Trophoblast cell (in vitro differentiated cells and primary cell): ENCODE data around the gene KDM4C.

ENCODE experiments used
- DNase-seq, 2 donors: peaks; one replicate each; pipeline ENCODE4 v3.0.0-alpha.2; 2016
- H2AFZ ChIP-seq: 2 replicates; pipeline ENCODE4 v1.6.1; 2013; ENCODE audit warnings: low read length, moderate library complexity, mild to moderate bottlenecking; ENCODE audit not compliant: insufficient read depth, poor library complexity
- H2AK5ac ChIP-seq: 2 replicates; pipeline ENCODE4 v1.6.1; 2013; ENCODE audit warnings: mild to moderate bottlenecking, low read length
- H2BK120ac ChIP-seq: 2 replicates; pipeline ENCODE4 v1.6.1; 2013; ENCODE audit warnings: low read length, mild to moderate bottlenecking, moderate library complexity; ENCODE audit not compliant: insufficient read depth, poor library complexity
- H2BK12ac ChIP-seq: 2 replicates; pipeline ENCODE4 v1.6.1; 2013; ENCODE audit warnings: mild to moderate bottlenecking, low read length, moderate library complexity
- H2BK5ac ChIP-seq: 2 replicates; pipeline ENCODE4 v1.6.1; 2013; ENCODE audit warnings: low read length, low read depth, moderate library complexity, mild to moderate bottlenecking; ENCODE audit not compliant: poor library complexity
- H3K14ac ChIP-seq: 2 replicates; pipeline ENCODE4 v1.6.1; 2013; ENCODE audit warnings: mild to moderate bottlenecking, low read length
- H3K18ac ChIP-seq: 2 replicates; pipeline ENCODE4 v1.6.1; 2013; ENCODE audit warnings: mild to moderate bottlenecking, low read length
- H3K23ac ChIP-seq: 2 replicates; pipeline ENCODE4 v1.6.1; 2013; ENCODE audit warnings: low read length
- H3K27ac ChIP-seq: 2 replicates; pipeline ENCODE4 v1.5.1; 2013; ENCODE audit warnings: low read depth, mild to moderate bottlenecking, inconsistent platforms, low read length, moderate library complexity
- H3K27me3 ChIP-seq: 2 replicates; pipeline ENCODE4 v1.6.1; 2013; ENCODE audit warnings: inconsistent platforms, mild to moderate bottlenecking, low read length, moderate library complexity; ENCODE audit not compliant: insufficient read depth
- H3K36me3 ChIP-seq, 2 experiments: 1 replicate in 1 of 2; 2 replicates in 1 of 2; pipeline ENCODE4 v1.6.1; 2013; ENCODE audit warnings: low read length in 2 of 2, mild to moderate bottlenecking in 2 of 2, moderate library complexity in 1 of 2; ENCODE audit not compliant: insufficient read depth in 2 of 2, control insufficient read depth in 1 of 2
- H3K4ac ChIP-seq: 2 replicates; pipeline ENCODE4 v1.6.1; 2013; ENCODE audit warnings: low read depth, mild to moderate bottlenecking, low read length, moderate library complexity
- H3K4me1 ChIP-seq, 2 experiments: 1 replicate in 1 of 2; 2 replicates in 1 of 2; pipeline ENCODE4 v1.6.1; 2013; ENCODE audit warnings: low read length in 2 of 2, mild to moderate bottlenecking in 2 of 2, moderate library complexity in 1 of 2; ENCODE audit not compliant: insufficient read depth in 2 of 2, control insufficient read depth in 1 of 2
- H3K4me2 ChIP-seq: 2 replicates; pipeline ENCODE4 v1.6.1; 2013; ENCODE audit warnings: inconsistent platforms, mild to moderate bottlenecking, low read length, moderate library complexity
- H3K4me3 ChIP-seq: 2 replicates; pipeline ENCODE4 v1.5.1; 2013; ENCODE audit warnings: mild to moderate bottlenecking, low read depth, low read length, inconsistent platforms
- H3K79me1 ChIP-seq: one replicate; pipeline ENCODE4 v1.6.1; 2013; ENCODE audit warnings: low read length
- H3K79me2 ChIP-seq: 2 replicates; pipeline ENCODE4 v1.6.1; 2013; ENCODE audit warnings: low read length, mild to moderate bottlenecking; ENCODE audit not compliant: control insufficient read depth, insufficient read depth, poor library complexity
- H3K9ac ChIP-seq: 2 replicates; pipeline ENCODE4 v1.6.1; 2013; ENCODE audit warnings: mild to moderate bottlenecking, low read length
- H3K9me3 ChIP-seq: 2 replicates; pipeline ENCODE4 v1.6.1; 2013; ENCODE audit warnings: low read depth, mild to moderate bottlenecking, control low read depth, inconsistent platforms, low read length; ENCODE audit not compliant: insufficient read depth
- H4K12ac ChIP-seq: 2 replicates; pipeline ENCODE4 v1.6.1; 2013; ENCODE audit warnings: low read depth, mild to moderate bottlenecking, low read length, moderate library complexity
- H4K8ac ChIP-seq: 2 replicates; pipeline ENCODE4 v1.6.1; 2013; ENCODE audit warnings: low read depth, mild to moderate bottlenecking, low read length, moderate library complexity
- H4K91ac ChIP-seq: one replicate; pipeline ENCODE4 v1.6.1; 2013; ENCODE audit warnings: low read depth, mild to moderate bottlenecking, low read length, moderate library complexity
- WGBS: extraction: QIAGEN DNeasy Blood & Tissue Kit; methylation state at CpG from one replicate; pipeline ENCODE4 v1.1.7; 2013; ENCODE audit warnings: missing lambda C conversion rate; ENCODE audit not compliant: insufficient read length, insufficient coverage; ENCODE audit errors: extremely low coverage; 5-methylcytosine and 5-hydroxymethylcytosine counted together

The KDM4C gene

GRCh38 chr9:7149258-7149657 is 391.5 kb downstream of the KDM4C start:
- Histone ChIP-seq H4K12ac (no peak overlapping the region), H3K4me2 (no peak overlapping the region), H3K4ac (no peak overlapping the region), H3K79me2 (peaks cover 6% of the 10 kb centered on the region), H3K23ac (no peak overlapping the region), H3K79me1 (peaks cover 47% of the 10 kb centered on the region), H3K27ac (no peak overlapping the region), H3K9me3 (peaks cover 3% of the 10 kb centered on the region), H3K18ac (peak overlapping the region; percentile 44), H4K91ac (peak overlapping the region; percentile 82), H3K36me3 (no peaks in the 10 kb centered on the region), H3K27me3 (no peaks in the 10 kb centered on the region), H4K8ac (no peak overlapping the region), H3K9ac (no peak overlapping the region), H2AFZ (no peak overlapping the region), H2AK5ac (peak overlapping the region; percentile 45), H2BK120ac (no peak overlapping the region), H2BK12ac (peak overlapping the region; percentile 97), H3K4me1 (peaks cover 36 to 43% of the 10 kb centered on the region in 2 experiments), H3K4me3 (no peak overlapping the region), H3K14ac (peak overlapping the region; percentile 19), H2BK5ac (no peak overlapping the region)
- WGBS: no CpG with 5 or more reads among the region's 13 CpGs
- no peak for DNase-seq

GRCh38 chr9:7150153-7150890 is 392.5 kb downstream of the KDM4C start:
- Histone ChIP-seq H3K4me3 (no peak overlapping the region), H4K8ac (peak overlapping the region; percentile 40), H3K4me2 (no peak overlapping the region), H3K27ac (no peak overlapping the region), H3K79me2 (peaks cover 5% of the 10 kb centered on the region), H3K79me1 (peaks cover 36% of the 10 kb centered on the region), H3K27me3 (no peaks in the 10 kb centered on the region), H3K4me1 (peaks cover 25 to 39% of the 10 kb centered on the region in 2 experiments), H3K9me3 (peaks cover 3% of the 10 kb centered on the region), H2BK12ac (peak overlapping the region; percentile 80), H3K23ac (no peak overlapping the region), H3K9ac (no peak overlapping the region), H4K91ac (peak overlapping the region; percentile 75), H3K14ac (peak overlapping the region; percentile 51), H2BK5ac (peak overlapping the region; percentile 16), H3K36me3 (no peaks in the 10 kb centered on the region), H2AK5ac (peak overlapping the region; percentile 49), H4K12ac (no peak overlapping the region), H3K4ac (peak overlapping the region; percentile 38), H2BK120ac (peak overlapping the region; percentile 77), H3K18ac (peak overlapping the region; percentile 47), H2AFZ (no peak overlapping the region)
- DNase-seq: peak; percentile 29 to 64
- WGBS: no CpG with 5 or more reads among the region's 8 CpGs

- Histone ChIP-seq H4K8ac (no peak overlapping the region), H3K14ac (no peak overlapping the region)
- WGBS: no CpG with 5 or more reads among the region's 4 CpGs
These were observed 395.4 kb downstream of the KDM4C start for GRCh38 chr9:7153134-7153533.

GRCh38 chr9:7153566-7153965 is 395.8 kb downstream of the KDM4C start:
- Histone ChIP-seq H3K4ac (no peak overlapping the region), H4K12ac (no peak overlapping the region), H2BK5ac (no peak overlapping the region), H3K14ac (no peak overlapping the region), H3K18ac (peak overlapping the region; percentile 21), H3K9me3 (no peaks in the 10 kb centered on the region), H2BK120ac (no peak overlapping the region), H3K27ac (no peak overlapping the region), H3K36me3 (no peaks in the 10 kb centered on the region), H3K79me1 (peaks cover 16% of the 10 kb centered on the region), H3K4me2 (no peak overlapping the region), H2BK12ac (no peak overlapping the region), H3K4me3 (no peak overlapping the region), H2AFZ (no peak overlapping the region), H3K9ac (no peak overlapping the region), H4K8ac (no peak overlapping the region), H3K27me3 (no peaks in the 10 kb centered on the region), H3K79me2 (no peaks in the 10 kb centered on the region), H3K23ac (no peak overlapping the region), H3K4me1 (peaks cover 9 to 23% of the 10 kb centered on the region in 2 experiments), H2AK5ac (no peak overlapping the region), H4K91ac (peak overlapping the region; percentile 15)
- no CpG with 5 or more reads among the region's 1 CpG for WGBS
- no peak for DNase-seq

More at GRCh38 chr9:7153134-7153533, 395.4 kb downstream of the KDM4C start:
- no peak overlapping the region for H2BK5ac ChIP-seq
- no peak overlapping the region for H2BK120ac ChIP-seq
- no peak overlapping the region for H2BK12ac ChIP-seq
- H3K23ac ChIP-seq: no peak overlapping the region
- H3K36me3 ChIP-seq: no peaks in the 10 kb centered on the region
- no peak overlapping the region for H4K12ac ChIP-seq
- peaks cover 3% of the 10 kb centered on the region for H3K79me2 ChIP-seq
- H3K18ac ChIP-seq: no peak overlapping the region
- H3K4ac ChIP-seq: no peak overlapping the region
- peaks cover 14 to 26% of the 10 kb centered on the region in 2 experiments for H3K4me1 ChIP-seq
- H2AK5ac ChIP-seq: no peak overlapping the region
- no peak overlapping the region for H2AFZ ChIP-seq
- H3K4me2 ChIP-seq: no peak overlapping the region
- H3K9me3 ChIP-seq: peaks cover 3% of the 10 kb centered on the region
- H3K9ac ChIP-seq: no peak overlapping the region
- H4K91ac ChIP-seq: no peak overlapping the region
- no peak for DNase-seq
- no peaks in the 10 kb centered on the region for H3K27me3 ChIP-seq
- H3K4me3 ChIP-seq: no peak overlapping the region
- H3K79me1 ChIP-seq: peaks cover 21% of the 10 kb centered on the region
- no peak overlapping the region for H3K27ac ChIP-seq
